Measurements from ENCODE around the gene CIT.

The CIT gene

DNA sequence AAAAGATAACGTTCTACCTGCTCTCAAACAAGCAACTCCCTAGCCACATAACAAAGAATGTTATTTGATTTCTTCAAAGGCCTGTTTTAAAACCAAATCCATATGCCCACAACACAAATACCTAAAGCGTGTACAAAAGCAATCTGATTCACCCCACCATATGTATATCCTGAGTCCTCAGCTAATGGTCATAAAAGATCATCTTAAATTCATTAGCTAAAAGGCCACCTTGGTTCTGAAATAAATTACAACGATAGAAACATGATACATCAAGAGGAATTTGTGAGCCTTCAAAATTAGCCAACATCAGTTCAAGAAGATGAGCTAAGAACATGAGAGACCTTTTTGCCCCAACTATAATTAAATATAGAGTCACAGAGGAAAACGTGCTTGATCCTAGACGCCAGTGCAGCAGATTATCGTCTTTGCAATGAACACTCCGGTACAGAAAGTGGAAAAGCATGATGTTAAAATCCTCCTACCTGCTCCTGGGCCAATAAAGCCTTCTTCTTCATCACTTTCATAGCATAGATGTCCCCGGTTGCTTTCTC lies 20.0 kb downstream of the CIT start:
- no peak for DNase-seq (ENCODE audit: low read depth)
- H3K4me3 ChIP-seq (ENCODE audit: low read length) = no peak overlapping the region
- TF ChIP-seq, protein P1, sequence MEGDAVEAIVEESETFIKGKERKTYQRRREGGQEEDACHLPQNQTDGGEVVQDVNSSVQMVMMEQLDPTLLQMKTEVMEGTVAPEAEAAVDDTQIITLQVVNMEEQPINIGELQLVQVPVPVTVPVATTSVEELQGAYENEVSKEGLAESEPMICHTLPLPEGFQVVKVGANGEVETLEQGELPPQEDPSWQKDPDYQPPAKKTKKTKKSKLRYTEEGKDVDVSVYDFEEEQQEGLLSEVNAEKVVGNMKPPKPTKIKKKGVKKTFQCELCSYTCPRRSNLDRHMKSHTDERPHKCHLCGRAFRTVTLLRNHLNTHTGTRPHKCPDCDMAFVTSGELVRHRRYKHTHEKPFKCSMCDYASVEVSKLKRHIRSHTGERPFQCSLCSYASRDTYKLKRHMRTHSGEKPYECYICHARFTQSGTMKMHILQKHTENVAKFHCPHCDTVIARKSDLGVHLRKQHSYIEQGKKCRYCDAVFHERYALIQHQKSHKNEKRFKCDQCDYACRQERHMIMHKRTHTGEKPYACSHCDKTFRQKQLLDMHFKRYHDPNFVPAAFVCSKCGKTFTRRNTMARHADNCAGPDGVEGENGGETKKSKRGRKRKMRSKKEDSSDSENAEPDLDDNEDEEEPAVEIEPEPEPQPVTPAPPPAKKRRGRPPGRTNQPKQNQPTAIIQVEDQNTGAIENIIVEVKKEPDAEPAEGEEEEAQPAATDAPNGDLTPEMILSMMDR (IDR thresholded peaks at IDR 0.05; ENCODE audit: insufficient read depth, low read depth, low read length, missing control alignments) = no peak

DNA sequence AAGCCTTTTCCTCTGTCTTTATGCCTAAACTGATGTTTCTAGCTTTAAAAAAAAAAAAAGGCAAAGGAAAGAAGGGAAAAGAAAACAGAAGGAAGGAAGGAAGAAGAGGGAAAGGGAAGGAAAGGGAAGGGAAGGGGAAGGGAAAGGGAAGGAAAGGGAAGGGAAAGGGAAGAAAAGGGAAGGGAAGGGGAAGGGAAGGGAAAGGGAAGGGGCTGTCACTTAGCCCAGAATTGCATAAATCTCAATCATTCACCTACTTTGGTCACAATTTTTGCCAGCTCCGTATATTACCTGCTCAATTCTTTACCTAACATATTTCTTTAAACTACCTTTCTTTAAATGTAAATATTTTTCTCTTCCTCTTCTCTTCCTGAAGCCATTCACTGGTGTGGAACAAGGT lies 26.8 kb downstream of the CIT start:
- no peak overlapping the region for H3K4me3 ChIP-seq (ENCODE audit: low read length)
- TF ChIP-seq, protein P1 (IDR thresholded peaks at IDR 0.05; ENCODE audit: insufficient read depth, low read depth, low read length, missing control alignments) = no peak
- DNase-seq (ENCODE audit: low read depth) = no peak

DNA sequence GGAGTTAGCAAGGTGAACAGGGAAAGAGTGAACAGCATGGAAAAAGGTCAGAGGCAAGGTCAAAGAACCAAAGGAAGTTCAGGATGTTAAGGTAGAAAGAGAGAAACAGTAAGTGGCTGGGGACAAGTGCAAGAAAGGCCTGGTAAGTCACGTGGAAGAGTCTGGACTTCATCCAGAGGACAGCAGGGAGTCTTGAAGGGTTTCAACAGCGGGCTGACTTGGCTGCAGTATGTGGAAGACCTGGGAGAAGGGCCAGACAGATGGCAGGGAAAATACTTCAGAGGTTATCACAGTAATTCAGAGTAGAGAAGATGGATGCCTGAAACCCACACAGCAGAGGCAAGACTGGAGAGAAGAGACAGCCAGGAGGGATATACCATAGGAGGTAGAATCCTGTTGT lies 34.0 kb downstream of the CIT start:
- no peak for DNase-seq (ENCODE audit: low read depth)
- TF ChIP-seq, protein P1 (IDR thresholded peaks at IDR 0.05; ENCODE audit: insufficient read depth, low read depth, low read length, missing control alignments) = no peak

DNA sequence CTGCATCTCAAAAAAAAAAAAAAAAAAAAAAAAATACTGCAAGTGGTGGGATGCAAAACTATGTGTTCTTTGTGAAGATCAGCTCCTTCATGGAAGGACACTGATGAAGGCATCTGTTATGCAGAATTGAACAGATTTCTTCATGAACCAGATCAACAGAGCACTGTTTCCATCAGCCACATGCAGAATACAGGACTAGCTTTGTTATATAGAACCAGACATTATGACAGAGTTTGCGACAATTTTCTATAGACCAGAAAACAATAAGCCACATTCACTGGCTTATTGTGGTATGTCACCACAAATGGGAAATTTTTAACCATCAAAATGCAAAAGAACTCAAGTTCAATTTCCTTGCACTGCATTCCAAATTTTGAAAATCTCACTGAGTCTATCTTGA lies 34.7 kb downstream of the CIT start:
- TF ChIP-seq, protein P1 (IDR thresholded peaks at IDR 0.05; ENCODE audit: insufficient read depth, low read depth, low read length, missing control alignments) = no peak
- DNase-seq (ENCODE audit: low read depth) = no peak

More for the DNA sequence above, 34.0 kb downstream of the CIT start:
- no peak overlapping the region for H3K4me3 ChIP-seq (ENCODE audit: low read length)

DNA sequence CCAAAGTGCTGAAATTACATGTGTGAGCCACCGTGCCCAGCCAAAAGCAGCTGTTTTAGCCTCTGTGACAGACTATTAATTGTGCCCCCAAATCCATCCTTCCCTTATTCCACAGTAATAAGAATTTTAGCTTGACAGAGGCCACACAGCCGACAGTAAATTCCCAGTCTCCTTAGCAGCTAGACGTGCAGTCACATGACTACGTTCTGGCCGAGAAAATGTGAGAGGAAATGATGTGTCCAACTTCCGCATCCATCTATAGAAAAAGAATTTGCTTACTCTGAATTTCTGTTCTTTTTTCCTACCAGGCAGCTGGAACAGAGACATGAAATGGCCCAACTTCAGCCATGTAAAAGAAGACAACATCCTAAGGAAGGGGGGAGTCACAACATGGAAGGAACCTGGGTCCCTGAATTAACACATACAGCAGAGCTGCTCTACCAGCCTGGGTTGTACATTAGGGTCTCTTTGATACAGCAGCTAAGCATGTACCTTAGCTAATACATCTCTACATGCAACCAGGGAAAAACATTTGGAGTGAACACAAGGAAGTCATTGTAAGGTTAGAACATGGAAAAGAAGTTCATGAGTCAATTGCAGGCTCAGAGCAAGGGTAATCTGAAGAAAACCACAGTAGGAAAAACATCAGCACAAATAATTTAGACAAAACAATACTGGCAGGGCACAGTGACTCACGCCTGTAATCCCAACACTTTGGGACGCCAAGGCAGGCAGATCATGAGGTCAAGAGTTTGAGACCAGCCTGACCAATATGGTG lies 35.5 kb downstream of the CIT start:
- TF ChIP-seq, protein P1 (IDR thresholded peaks at IDR 0.05; ENCODE audit: insufficient read depth, low read depth, low read length, missing control alignments) = no peak
- H3K4me3 ChIP-seq (ENCODE audit: low read length) = no peak overlapping the region
- no peak for DNase-seq (ENCODE audit: low read depth)

More for the DNA sequence above, 34.7 kb downstream of the CIT start:
- no peak overlapping the region for H3K4me3 ChIP-seq (ENCODE audit: low read length)

DNA sequence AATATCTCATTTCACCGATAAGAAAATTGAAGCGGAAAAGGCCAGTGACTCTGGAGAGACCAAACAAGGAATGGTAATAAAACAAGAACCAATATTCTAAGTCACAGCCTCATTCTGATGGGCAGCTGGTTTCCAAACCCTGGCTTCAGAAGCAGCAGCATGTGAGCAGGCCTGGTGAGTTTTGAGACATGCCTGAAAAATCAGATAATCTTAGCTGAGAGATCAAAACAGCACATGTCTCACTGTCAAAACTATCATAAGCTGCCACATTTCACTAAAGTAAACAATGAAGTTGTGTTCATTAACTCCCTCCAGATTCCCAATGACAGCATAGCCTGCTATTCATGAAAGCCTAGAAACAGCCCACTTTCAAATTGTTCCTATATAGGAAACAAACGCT lies 36.5 kb downstream of the CIT start:
- TF ChIP-seq, protein P1 (IDR thresholded peaks at IDR 0.05; ENCODE audit: insufficient read depth, low read depth, low read length, missing control alignments) = no peak
- H3K4me3 ChIP-seq (ENCODE audit: low read length) = no peak overlapping the region
- DNase-seq (ENCODE audit: low read depth) = no peak

DNA sequence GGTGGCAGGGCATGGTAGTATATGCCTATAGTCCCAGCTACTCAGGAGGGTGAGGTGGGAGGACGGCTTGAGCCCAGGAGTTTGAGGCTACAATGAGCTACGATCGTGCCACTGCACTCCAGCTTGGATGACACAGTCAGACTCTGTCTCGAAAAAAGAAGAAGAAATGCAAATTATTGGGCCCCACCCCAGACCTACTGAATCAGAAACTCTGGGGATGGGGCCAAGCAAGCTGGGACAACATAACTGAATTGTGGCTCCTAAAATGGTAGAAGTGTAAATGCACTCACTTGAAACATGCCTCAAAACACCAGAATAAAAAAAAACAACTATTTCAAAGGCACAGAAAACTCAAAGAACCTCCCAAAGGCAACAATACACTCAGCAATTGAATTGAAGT lies 37.0 kb downstream of the CIT start:
- TF ChIP-seq, protein P1 (IDR thresholded peaks at IDR 0.05; ENCODE audit: insufficient read depth, low read depth, low read length, missing control alignments) = no peak
- no peak for DNase-seq (ENCODE audit: low read depth)
- no peak overlapping the region for H3K4me3 ChIP-seq (ENCODE audit: low read length)

All from epithelial cell of esophagus (primary cell).